Measurements from ENCODE around the gene FBP1.

- TF ChIP-seq CTCF (IDR thresholded peaks at IDR 0.05), result no peak
- TF ChIP-seq POLR2A (IDR thresholded peaks at IDR 0.05), result no peak
Observed at GRCh38 chr9:94632737-94633136, 6.6 kb downstream of the FBP1 start.
